Gastroesophageal sphincter (tissue), 4 donors: ENCODE data around the gene CLTB. TPM values are rescaled to one million over a fixed set of nuclear protein-coding genes. Genes with fewer than 3 reads are reported as not detected.
A peak's percentile ranks its signal among the peaks of the same experiment; 100 is the strongest.

Experiments
- ATAC-seq: fragments of 150-250 bp; one replicate; pipeline ENCODE4 v1.9.1; 2016; ENCODE audit warnings: mild to moderate bottlenecking, moderate library complexity
- H3K27ac ChIP-seq, 4 donors: fragments of 200-600 bp; sonication (generic) in 3 of 4; 1 replicate in 3 of 4; 2 replicates in 1 of 4; pipeline ENCODE4 v1.5.1; 2016 to 2019
- H3K27me3 ChIP-seq: fragments of 200-600 bp; sonication (generic); one replicate; pipeline ENCODE4 v1.5.1; 2019
- H3K36me3 ChIP-seq, 2 donors: fragments of 200-600 bp; sonication (generic); one replicate each; pipeline ENCODE4 v1.5.1; 2019; ENCODE audit warnings: control low read depth in 1 of 2
- H3K4me1 ChIP-seq, 3 donors: fragments of 200-600 bp; sonication (generic); 1 replicate in 2 of 3; 2 replicates in 1 of 3; pipeline ENCODE4 v1.5.1; 2016 to 2019; ENCODE audit warnings: control low read depth in 2 of 3
- H3K4me3 ChIP-seq, 2 donors: fragments of 200-600 bp; sonication (generic); one replicate each; pipeline ENCODE4 v1.5.1; 2019; ENCODE audit warnings: mild to moderate bottlenecking in 1 of 2, moderate library complexity in 1 of 2
- H3K9me3 ChIP-seq, 3 donors: fragments of 200-600 bp; sonication (generic); one replicate each; pipeline ENCODE4 v1.5.1; 2017 to 2019; ENCODE audit warnings: control low read depth in 2 of 3
- EP300 ChIP-seq: sonication (generic); formaldehyde crosslinking; IDR thresholded peaks from one replicate; pipeline ENCODE4 v1.6.1; 2017; ENCODE audit warnings: antibody characterized with exemption, mild to moderate bottlenecking
- POLR2A ChIP-seq, 2 donors: fragments of 450-650 bp; IDR thresholded peaks; one replicate each; pipeline ENCODE4 v1.6.1; 2017; ENCODE audit warnings: antibody characterized with exemption in 2 of 2, mild to moderate bottlenecking in 2 of 2, moderate library complexity in 1 of 2
- POLR2AphosphoS5 ChIP-seq: sonication (generic); formaldehyde crosslinking; IDR thresholded peaks from one replicate; pipeline ENCODE4 v1.6.1; 2017; ENCODE audit warnings: antibody characterized with exemption
- WGBS, 2 donors: methylation state at CpG; one replicate each; pipeline ENCODE4 v1.1.5; 2018; ENCODE audit warnings: low coverage in 1 of 2; 5-methylcytosine and 5-hydroxymethylcytosine counted together
- total RNA-seq, 4 donors: library from RNA; depleted of rRNA; stranded (reverse); fragments of >200 nt; gene quantifications; one replicate each; pipeline ENCODE4 v1.1.0, GENCODE V29; 2016
- TF ChIP-seq, protein P1 (sequence below), 4 experiments: fragments of 200-600 bp in 2 of 4; fragments of 450-650 bp in 2 of 4; sonication (generic) in 1 of 4; IDR thresholded peaks; one replicate each; pipeline ENCODE4 v1.5.1; 2017 to 2019; ENCODE audit warnings: antibody characterized with exemption in 4 of 4, mild to moderate bottlenecking in 2 of 4, moderate library complexity in 2 of 4

CLTB gene
- total RNA-seq, 4 donors from 2014 or later = 222 to 285 (median 240) TPM

DNA sequence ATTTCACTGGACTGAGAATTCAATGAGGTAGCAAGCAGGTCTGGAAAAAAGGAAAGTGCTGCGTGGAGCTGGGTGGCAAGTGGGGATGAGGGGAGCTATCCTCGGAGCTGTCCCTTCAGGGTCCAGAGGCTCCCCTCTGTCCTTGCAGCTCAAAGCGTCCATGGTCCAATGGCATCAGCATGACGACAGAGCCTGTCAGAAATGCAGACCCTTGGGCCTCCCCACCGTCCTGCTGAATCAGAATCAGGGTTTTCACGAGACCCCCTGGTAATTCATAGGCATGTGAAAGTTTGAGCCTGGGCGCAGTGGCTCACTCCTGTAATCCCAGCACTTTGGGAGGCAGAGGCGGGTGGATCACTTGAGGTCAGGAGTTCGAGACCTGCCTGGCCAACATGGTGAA, 22.2 kb downstream of the CLTB start:
- H3K9me3 ChIP-seq = no peaks in the 10 kb centered on the region
- no peak for ATAC-seq
- peak overlapping the region in 1 of 4 donors; percentile 14 for H3K27ac ChIP-seq
- peaks cover 0 to 47% (median 8%) of the 10 kb centered on the region in 3 donors for H3K4me1 ChIP-seq
- H3K4me3 ChIP-seq = no peak overlapping the region
- WGBS, 2 donors = 90 to 100% methylated on average over 3 to 4 of the region's 9 CpGs
- no peak for TF ChIP-seq POLR2AphosphoS5
- no peak for TF ChIP-seq POLR2A (IDR thresholded peaks at IDR 0.05)
- TF ChIP-seq, protein P1, sequence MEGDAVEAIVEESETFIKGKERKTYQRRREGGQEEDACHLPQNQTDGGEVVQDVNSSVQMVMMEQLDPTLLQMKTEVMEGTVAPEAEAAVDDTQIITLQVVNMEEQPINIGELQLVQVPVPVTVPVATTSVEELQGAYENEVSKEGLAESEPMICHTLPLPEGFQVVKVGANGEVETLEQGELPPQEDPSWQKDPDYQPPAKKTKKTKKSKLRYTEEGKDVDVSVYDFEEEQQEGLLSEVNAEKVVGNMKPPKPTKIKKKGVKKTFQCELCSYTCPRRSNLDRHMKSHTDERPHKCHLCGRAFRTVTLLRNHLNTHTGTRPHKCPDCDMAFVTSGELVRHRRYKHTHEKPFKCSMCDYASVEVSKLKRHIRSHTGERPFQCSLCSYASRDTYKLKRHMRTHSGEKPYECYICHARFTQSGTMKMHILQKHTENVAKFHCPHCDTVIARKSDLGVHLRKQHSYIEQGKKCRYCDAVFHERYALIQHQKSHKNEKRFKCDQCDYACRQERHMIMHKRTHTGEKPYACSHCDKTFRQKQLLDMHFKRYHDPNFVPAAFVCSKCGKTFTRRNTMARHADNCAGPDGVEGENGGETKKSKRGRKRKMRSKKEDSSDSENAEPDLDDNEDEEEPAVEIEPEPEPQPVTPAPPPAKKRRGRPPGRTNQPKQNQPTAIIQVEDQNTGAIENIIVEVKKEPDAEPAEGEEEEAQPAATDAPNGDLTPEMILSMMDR (IDR thresholded peaks at IDR 0.05) = no peak
- no peak for TF ChIP-seq EP300
- no peaks in the 10 kb centered on the region for H3K27me3 ChIP-seq
- H3K36me3 ChIP-seq = peaks cover 0 to 88% of the 10 kb centered on the region in 2 donors

DNA sequence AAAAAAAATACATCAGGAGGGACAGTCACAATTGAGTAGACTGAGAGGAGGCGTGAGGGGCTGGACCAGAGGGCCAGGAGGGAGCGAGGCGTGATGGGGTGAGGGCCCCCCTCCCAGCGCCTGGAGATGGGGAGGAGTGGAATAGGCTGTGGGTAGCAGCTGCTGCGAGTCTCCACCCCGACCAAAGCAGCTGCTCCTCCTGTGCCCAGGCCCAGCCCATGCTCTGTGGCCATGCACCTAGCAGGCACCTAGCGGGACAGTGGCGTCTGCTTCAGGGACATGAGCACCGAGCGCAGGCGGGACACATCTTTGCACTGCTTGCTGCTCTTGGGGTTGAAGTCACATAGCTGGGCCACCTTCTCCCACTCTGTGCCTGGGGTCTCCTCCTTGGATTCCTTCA, 23.8 kb downstream of the CLTB start:
- Histone ChIP-seq H3K36me3 (peaks cover 0 to 74% of the 10 kb centered on the region in 2 donors), H3K27me3 (no peaks in the 10 kb centered on the region), H3K4me1 (peaks cover 2 to 55% (median 10%) of the 10 kb centered on the region in 3 donors), H3K27ac (no peak overlapping the region), H3K4me3 (no peak overlapping the region), H3K9me3 (no peaks in the 10 kb centered on the region)
- ATAC-seq = no peak
- WGBS, 2 donors = 88 to 89% methylated on average over 4 to 5 of the region's 11 CpGs
- no peak for TF ChIP-seq POLR2A (IDR thresholded peaks at IDR 0.05)
- TF ChIP-seq, protein P1 (IDR thresholded peaks at IDR 0.05) = no peak
- TF ChIP-seq POLR2AphosphoS5 = no peak
- TF ChIP-seq EP300 = no peak

DNA sequence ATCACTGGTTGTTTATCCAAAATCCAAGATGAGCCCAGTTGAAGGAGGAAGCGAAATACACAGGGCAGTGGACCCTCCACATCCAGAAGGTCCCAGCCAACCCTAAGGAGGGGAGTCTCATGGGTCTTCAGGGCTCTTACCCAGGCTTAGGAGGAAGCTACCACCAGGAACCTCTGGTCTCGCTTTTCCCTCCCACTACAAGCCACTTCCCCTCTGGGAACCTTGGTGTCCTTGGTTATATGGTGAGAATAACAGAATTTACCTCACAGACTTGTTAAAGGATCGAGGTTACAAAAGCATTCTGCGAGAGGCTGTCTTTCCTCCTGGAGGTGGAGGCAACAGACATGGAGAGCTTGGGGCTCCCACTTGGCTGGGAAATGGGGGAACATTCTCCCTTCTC, 24.3 kb downstream of the CLTB start:
- TF ChIP-seq, protein P1 (IDR thresholded peaks at IDR 0.05) = no peak
- TF ChIP-seq POLR2AphosphoS5 (no peak), POLR2A (IDR thresholded peaks at IDR 0.05) (no peak), EP300 (no peak)
- peaks cover 0 to 69% of the 10 kb centered on the region in 2 donors for H3K36me3 ChIP-seq
- ATAC-seq = no peak
- no peaks in the 10 kb centered on the region for H3K27me3 ChIP-seq
- 76% methylated on average over 3 of the region's 4 CpGs; no CpG with 5 or more reads in 1 of the 2 donors for WGBS, 2 donors
- H3K27ac ChIP-seq = no peak overlapping the region
- H3K9me3 ChIP-seq = no peaks in the 10 kb centered on the region
- H3K4me3 ChIP-seq = no peak overlapping the region
- H3K4me1 ChIP-seq = peaks cover 6 to 60% (median 15%) of the 10 kb centered on the region in 3 donors

DNA sequence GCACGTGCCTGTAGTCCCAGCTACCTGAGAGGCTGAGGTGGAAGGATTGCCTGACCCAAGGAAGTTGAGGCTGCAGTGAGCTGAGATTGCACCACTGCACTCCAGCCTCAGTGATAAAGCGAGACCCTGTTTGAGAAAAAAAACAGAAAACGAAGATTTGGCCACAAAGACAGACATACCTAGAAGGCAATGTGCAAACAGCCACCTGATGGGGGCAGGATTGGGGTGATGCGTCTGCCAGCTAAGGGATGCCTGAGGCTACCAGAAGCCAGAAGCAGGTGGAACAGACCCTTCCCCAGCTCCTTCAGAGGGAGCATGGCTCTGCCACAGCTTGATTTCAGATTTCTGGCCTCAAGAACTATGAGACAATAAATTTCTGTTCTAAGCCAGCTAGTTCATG, 24.9 kb downstream of the CLTB start:
- no peaks in the 10 kb centered on the region for H3K9me3 ChIP-seq
- TF ChIP-seq, protein P1 (IDR thresholded peaks at IDR 0.05) = no peak
- TF ChIP-seq POLR2AphosphoS5 (no peak), POLR2A (IDR thresholded peaks at IDR 0.05) (no peak), EP300 (no peak)
- 79 to 85% methylated on average over 2 to 4 of the region's 4 CpGs for WGBS, 2 donors
- H3K27ac ChIP-seq = no peak overlapping the region
- H3K27me3 ChIP-seq = no peaks in the 10 kb centered on the region
- no peak for ATAC-seq
- H3K4me3 ChIP-seq = no peak overlapping the region
- peaks cover 0 to 63% of the 10 kb centered on the region in 2 donors for H3K36me3 ChIP-seq
- peaks cover 6 to 62% (median 15%) of the 10 kb centered on the region in 3 donors for H3K4me1 ChIP-seq
